Breast epithelium (tissue), 3 donors: ENCODE results near the gene GRK5.

Source experiments
- POLR2A ChIP-seq: fragments of 450-650 bp; IDR thresholded peaks from one replicate; pipeline ENCODE4 v1.6.1; 2016; ENCODE audit warnings: antibody characterized with exemption, mild to moderate bottlenecking, moderate library complexity
- POLR2AphosphoS5 ChIP-seq, 3 donors: sonication (generic); formaldehyde crosslinking; IDR thresholded peaks; one replicate each; pipeline ENCODE4 v1.6.1; 2017; ENCODE audit warnings: antibody characterized with exemption in 3 of 3
- TF ChIP-seq, protein P1 (sequence below), 3 donors: fragments of 450-650 bp; IDR thresholded peaks; one replicate each; pipeline ENCODE4 v1.5.1; 2016 to 2017; ENCODE audit warnings: antibody characterized with exemption in 3 of 3, mild to moderate bottlenecking in 3 of 3, moderate library complexity in 3 of 3

DNA sequence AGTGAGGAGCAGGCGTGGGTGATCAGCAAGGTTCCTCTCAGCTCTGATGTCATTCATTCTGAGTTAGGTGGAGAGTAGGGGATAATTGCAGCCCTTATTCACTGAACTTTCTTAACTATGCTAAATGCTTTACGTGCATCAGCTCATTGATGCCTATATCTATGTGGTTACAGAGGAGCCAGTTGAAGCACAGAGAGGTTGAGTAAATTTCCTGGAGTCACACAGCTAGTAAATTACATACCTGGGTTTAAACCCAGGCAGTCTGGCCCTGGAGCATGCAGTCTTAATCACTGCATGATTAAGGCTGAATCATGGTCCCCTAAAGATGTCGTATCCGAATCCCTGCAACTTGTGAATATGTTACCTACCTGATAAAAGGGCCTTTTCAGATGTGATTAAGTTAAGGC is 99.6 kb downstream of the GRK5 start:
- TF ChIP-seq POLR2A (no peak), POLR2AphosphoS5 (IDR thresholded peaks at IDR 0.05) (no peak)
- TF ChIP-seq, protein P1, sequence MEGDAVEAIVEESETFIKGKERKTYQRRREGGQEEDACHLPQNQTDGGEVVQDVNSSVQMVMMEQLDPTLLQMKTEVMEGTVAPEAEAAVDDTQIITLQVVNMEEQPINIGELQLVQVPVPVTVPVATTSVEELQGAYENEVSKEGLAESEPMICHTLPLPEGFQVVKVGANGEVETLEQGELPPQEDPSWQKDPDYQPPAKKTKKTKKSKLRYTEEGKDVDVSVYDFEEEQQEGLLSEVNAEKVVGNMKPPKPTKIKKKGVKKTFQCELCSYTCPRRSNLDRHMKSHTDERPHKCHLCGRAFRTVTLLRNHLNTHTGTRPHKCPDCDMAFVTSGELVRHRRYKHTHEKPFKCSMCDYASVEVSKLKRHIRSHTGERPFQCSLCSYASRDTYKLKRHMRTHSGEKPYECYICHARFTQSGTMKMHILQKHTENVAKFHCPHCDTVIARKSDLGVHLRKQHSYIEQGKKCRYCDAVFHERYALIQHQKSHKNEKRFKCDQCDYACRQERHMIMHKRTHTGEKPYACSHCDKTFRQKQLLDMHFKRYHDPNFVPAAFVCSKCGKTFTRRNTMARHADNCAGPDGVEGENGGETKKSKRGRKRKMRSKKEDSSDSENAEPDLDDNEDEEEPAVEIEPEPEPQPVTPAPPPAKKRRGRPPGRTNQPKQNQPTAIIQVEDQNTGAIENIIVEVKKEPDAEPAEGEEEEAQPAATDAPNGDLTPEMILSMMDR (IDR thresholded peaks at IDR 0.05), result no peak
